Lower leg skin (tissue), 4 donors: ENCODE data around the gene IGSF8. TPM values are rescaled to one million over a fixed set of nuclear protein-coding genes. Genes with fewer than 3 reads are reported as not detected.

Experiments used
- DNase-seq, 2 donors: peaks; one replicate each; pipeline ENCODE4 v3.0.0-alpha.2; 2019; ENCODE audit warnings: low spot score in 2 of 2
- H3K4me3 ChIP-seq: fragments of 200-600 bp; sonication (generic); 2 replicates; pipeline ENCODE4 v1.5.1; 2017; ENCODE audit warnings: mild to moderate bottlenecking, low read depth; ENCODE audit not compliant: poor library complexity, severe bottlenecking
- POLR2A ChIP-seq, 2 donors: fragments of 450-650 bp; IDR thresholded peaks; one replicate each; pipeline ENCODE4 v1.6.1; 2016 to 2017; ENCODE audit warnings: antibody characterized with exemption in 2 of 2, mild to moderate bottlenecking in 1 of 2, moderate library complexity in 1 of 2
- WGBS, 2 donors: methylation state at CpG; one replicate each; pipeline ENCODE4 v1.1.5; 2018; 5-methylcytosine and 5-hydroxymethylcytosine counted together
- intact Hi-C: fragments of 100-400 bp; cut with DNase I; formaldehyde crosslinking; loops from one replicate; pipeline ENCODE4 v1.15.0; 2023; ENCODE audit warnings: low total_unique reads
- total RNA-seq, 4 donors: library from RNA; depleted of rRNA; stranded (reverse); fragments of >200 nt; gene quantifications; one replicate each; pipeline ENCODE4 v1.1.0, GENCODE V29; 2016
- TF ChIP-seq, protein P1 (sequence below), 3 donors: fragments of 450-650 bp; IDR thresholded peaks; one replicate each; pipeline ENCODE4 v1.5.1; 2016; ENCODE audit warnings: antibody characterized with exemption in 3 of 3, mild to moderate bottlenecking in 3 of 3, moderate library complexity in 2 of 3

The IGSF8 gene
- total RNA-seq, 4 donors from 2014 or later = 44.5 to 74.5 (median 54.9) TPM

DNA sequence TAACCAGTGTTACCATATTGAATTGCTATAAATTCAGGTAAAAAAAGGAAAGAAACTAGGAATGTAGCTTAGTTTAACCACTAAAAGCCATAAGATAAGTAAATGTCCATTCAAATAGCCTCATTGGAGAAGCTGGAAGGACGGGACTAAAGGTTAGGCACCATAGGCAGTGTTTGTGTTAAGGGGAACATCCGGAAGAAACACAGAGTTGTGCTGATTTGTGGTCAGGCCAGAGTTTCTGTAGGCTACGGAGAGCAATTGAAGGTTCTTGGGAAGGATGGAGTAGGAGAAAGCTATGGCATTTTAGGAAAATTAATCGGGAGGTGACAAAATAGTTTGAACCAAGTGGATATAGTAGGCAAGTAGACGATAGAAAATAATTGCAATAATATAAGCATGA lies 27.1 kb downstream of the IGSF8 start:
- TF ChIP-seq, protein P1, sequence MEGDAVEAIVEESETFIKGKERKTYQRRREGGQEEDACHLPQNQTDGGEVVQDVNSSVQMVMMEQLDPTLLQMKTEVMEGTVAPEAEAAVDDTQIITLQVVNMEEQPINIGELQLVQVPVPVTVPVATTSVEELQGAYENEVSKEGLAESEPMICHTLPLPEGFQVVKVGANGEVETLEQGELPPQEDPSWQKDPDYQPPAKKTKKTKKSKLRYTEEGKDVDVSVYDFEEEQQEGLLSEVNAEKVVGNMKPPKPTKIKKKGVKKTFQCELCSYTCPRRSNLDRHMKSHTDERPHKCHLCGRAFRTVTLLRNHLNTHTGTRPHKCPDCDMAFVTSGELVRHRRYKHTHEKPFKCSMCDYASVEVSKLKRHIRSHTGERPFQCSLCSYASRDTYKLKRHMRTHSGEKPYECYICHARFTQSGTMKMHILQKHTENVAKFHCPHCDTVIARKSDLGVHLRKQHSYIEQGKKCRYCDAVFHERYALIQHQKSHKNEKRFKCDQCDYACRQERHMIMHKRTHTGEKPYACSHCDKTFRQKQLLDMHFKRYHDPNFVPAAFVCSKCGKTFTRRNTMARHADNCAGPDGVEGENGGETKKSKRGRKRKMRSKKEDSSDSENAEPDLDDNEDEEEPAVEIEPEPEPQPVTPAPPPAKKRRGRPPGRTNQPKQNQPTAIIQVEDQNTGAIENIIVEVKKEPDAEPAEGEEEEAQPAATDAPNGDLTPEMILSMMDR (IDR thresholded peaks at IDR 0.05) = no peak
- TF ChIP-seq POLR2A (IDR thresholded peaks at IDR 0.05) = no peak
- H3K4me3 ChIP-seq = no peak overlapping the region
- 87 to 89% methylated on average over 5 of the region's 5 CpGs for WGBS, 2 donors
- intact Hi-C loops = no loop called here
- no peak for DNase-seq

DNA sequence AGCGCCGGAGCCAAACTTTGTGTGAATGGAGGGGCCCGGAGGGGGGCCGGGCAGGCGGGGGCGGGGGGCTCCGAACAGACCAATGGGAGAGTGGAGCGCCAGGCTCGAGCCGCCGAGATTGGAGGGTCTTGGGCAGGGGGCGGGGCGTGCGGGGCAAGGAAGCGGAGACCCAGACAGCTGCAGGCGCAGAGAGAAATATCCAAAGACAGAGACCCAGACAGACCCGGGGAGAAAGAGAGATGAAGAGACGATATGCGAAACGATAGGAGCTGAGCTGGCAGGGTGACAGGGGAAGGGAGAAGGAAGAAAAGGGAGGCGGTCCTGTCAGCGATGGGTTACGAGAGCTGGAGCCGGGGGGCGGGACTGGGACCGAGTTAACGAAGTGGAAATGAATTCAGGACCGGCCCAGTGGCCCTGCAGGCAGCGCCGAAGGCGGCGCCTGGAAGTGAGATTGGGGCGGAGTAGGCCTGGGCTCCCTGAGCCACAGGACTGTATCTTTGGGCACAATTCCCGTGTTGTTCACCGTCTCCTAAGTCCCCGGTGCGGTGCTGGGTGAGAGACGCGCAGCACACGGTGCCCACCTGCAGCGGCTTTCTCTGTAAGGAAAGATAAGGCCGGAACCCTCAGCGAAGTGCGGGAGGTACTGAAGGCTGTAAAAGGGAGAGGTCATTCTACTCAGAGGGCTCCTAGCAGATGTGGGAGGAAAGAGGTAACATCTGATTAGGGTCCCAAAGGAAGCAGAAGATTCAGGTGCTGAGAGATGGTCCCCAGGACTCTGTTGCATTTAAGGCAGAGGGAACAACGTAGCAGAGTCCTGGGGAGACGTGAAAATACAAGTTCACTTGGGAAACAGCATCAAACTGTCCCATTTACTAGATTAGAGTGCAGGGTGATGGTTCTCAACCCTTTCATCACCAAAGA lies 27.9 kb downstream of the IGSF8 start:
- TF ChIP-seq, protein P1 (IDR thresholded peaks at IDR 0.05) = no peak
- no peak for TF ChIP-seq POLR2A (IDR thresholded peaks at IDR 0.05)
- WGBS, 2 donors = 2 to 3% methylated on average over 43 to 44 of the region's 46 CpGs
- H3K4me3 ChIP-seq = peak overlapping the region; percentile 4
- intact Hi-C loops = no loop called here
- DNase-seq = peak; percentile 53 to 95

DNA sequence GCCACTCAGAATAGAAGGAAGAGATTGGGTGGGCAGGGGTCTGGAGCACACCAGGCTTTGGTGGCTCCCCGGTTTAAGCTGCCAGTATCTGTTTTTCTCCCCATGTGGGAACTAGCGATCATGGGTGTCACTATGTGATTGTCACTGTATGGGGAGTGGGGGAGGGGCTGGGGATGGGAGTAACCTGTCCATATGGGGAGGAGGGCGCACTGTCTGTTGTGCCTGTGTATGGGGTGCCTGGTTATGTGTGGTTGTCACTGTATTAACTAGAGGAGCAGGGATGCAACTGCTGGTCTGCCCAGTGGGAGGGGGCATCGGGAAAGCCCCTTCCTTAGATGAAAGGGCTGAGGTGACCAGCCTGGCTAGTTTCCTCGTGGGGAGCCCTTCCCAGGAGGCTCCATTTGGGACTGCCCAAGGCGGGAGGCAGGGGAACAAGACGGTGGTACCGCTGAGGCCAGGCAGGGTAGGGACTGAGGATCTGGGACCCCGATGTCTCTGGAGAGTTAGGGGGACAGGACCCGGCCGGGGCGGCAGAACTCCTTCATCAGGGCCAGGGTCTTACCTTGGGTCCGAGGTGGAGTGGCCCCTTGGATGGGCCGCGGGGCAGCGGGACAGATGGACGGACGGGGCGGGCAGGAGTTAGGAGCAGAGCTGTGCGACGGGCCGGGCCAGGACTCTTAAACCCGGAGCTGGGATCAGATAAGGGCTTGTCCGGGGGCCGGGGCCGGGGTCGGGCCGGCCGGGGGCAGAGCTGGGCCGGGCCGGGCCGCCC lies 28.8 kb downstream of the IGSF8 start, which contains the start of gene KCNJ10:
Gene KCNJ10, minus strand, starts transcription at position 701 of the 772 bp plus-strand sequence. CDS start 27,628 bp downstream, outside the sequence.
- intact Hi-C loops = no loop called here
- TF ChIP-seq POLR2A (IDR thresholded peaks at IDR 0.05) = no peak
- TF ChIP-seq, protein P1 (IDR thresholded peaks at IDR 0.05) = no peak
- DNase-seq = no peak
- peak within 1 kb of the TSS; percentile 4 for H3K4me3 ChIP-seq
- 16 to 17% methylated on average over 24 to 25 of the region's 32 CpGs for WGBS, 2 donors

DNA sequence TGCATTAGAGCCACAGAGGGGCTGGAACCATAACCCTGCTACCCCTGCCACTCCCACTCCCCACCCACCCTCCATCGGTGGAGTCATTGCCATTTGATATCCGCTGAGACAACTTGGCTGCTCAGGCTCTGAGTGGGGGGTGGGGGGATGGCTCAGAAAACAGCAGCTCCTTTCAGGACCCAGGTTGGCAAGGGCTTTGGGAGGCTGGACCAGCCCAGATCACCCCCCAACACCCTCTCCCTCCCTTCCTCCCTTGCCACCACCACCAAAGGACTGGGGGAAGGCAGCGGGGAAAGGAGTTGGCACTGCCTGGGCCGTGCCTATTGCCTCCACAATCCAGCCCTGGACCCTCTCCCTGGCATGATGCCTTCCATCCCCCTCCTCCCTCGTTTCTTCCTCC lies 30.2 kb downstream of the IGSF8 start:
- 66 to 75% methylated on average over 5 of the region's 5 CpGs for WGBS, 2 donors
- intact Hi-C loops = no loop called here
- no peak for TF ChIP-seq POLR2A (IDR thresholded peaks at IDR 0.05)
- TF ChIP-seq, protein P1 (IDR thresholded peaks at IDR 0.05) = no peak
- no peak for DNase-seq
- no peak overlapping the region for H3K4me3 ChIP-seq

DNA sequence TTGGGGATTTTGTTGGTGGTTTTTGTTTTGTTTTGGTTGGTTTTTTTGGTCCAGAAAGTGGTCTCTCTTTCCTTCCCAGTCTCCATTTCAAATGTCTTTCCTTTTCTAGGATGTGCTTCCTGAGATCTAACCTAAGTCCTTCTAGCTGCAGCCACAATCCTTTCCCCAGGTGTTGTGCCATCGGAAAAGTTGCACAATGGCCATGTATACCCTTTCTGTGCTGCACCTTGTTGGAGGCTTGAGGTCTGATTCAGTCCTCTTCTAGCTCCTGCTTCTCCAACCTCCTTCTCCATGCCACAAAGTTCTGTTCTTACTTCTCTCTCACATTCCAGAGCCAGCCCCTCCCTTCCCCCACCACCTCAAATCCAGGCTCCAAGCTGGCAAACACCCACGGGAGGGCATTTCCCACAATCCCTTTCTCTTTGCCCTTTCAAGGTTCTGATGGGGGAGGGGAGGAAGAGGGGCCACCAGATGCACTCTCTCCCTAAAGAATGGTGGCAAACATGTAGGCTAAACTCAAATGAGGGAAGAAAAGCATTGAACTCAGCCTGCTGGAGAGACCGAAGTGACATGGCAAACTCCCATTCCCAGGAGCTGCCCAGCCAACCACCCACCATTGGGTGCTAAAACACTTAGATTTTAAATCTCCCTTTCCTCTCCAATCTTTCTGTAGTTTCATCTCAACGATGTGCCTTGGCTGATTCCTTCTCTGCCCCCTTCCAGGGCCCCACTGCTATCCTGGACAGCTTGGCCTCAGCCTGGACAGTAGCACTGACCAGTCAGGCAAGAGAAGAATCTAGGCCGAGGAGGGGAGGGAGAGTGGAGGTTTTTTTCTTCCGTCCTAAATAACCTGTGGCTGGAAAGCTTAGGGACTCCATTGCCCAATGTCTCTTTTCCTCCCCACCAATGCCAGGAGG lies 31.3 kb downstream of the IGSF8 start:
- 72 to 73% methylated on average over 6 of the region's 6 CpGs for WGBS, 2 donors
- DNase-seq = no peak
- H3K4me3 ChIP-seq = no peak overlapping the region
- intact Hi-C loops = no loop called here
- TF ChIP-seq, protein P1 (IDR thresholded peaks at IDR 0.05) = no peak
- TF ChIP-seq POLR2A (IDR thresholded peaks at IDR 0.05) = no peak
